Brain pericyte (primary cell): ENCODE measurements around the gene ANXA11.
"Not testable (repeated sequence)": the region's sequence is repeated elsewhere in the genome, so short reads cannot be mapped to it uniquely, and the experiment has no call there.

Experiments used
- DNase-seq: peaks from one replicate; pipeline ENCODE4 v3.0.0-alpha.2; 2012; ENCODE audit warnings: low read depth, low spot score

The ANXA11 gene

GRCh38 chr10:80210259-80210658 lies 4.9 kb upstream of the ANXA11 start:
- DNase-seq = no peak

DNA sequence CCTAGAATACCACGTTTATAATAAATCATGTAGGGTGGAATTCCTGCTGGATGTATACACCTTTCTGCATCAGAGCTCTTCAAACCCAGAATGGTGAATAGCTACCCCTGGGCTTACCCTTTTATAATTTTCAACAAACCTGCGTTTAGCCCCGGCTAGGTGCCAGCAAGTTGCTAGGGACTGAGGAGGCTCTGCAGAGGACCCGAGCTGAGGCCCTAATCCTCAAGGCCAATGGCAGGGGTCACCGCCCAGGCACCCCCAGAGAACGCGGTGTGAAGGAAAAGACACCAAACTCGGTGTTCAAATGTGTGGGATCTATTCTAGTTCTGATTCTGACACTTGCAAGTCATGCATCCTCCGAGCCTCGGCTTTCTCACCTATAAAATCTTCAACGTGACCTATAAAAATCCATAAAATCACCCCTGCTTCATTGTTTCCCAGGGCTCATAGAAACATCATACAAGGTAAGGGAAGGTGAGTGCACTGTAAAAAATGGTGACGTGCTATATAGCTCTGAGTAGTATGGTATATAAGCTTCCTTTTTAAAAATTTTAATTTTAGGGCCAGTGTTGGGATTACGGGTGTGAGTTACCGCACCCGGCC lies 2.5 kb upstream of the ANXA11 start:
- DNase-seq = no peak

DNA sequence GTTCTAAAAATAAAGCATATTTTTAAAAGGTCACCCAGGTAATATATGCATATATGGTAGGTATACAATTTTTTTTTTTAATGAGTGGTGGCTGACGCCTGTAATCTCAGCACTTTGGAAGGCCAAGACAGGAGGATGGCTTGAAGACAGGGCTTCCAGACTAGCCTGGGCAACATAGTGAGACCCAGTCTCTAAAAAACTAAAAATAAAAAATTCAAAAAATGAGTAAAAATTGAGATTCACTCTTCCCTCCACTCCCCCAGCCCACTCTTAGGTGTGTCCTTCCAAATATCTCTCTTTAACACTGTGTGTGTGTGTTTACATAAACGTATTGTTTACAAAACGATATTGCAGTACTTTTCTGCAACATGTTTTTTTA lies 929 bp upstream of the ANXA11 start:
- DNase-seq = no peak

DNA sequence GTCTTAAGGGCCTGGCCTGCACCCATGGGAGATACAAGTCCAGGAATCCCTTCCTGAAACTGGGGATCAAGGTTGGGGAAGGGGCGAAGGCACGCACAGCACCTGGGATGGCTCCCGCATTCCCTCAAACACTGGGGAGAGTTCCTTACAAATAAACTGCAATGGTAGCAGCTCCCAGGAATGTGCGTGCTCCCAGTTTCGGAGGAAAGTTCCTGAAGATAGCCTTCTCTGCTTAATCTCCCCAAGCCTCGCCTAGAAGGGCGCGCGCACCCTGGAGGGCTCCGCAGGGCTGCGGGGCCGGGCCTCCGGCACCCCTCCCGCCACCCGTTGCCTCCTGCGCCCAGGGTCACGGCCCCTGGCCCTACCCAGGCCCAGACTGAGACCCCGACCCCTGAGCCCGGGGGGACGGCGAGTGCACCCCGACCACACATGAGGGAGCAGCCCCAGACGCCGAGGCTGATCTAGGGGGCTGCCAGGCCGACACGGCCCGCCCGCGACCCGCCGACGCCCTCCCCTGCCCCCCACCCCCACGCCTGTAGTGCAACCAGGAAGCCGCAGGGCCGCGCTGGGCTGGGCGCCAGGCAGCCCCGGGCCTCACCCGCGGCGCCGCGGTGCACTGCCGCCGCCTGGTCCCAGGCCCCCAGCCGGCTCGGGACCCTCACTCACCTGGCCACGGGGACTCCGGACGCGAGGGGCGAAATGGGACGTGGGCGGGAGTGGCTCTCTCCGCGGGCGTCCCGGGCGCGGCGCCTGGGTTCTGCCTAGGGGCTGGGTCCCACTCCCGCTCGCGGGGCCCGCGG lies 460 bp downstream of the ANXA11 start:
- DNase-seq = no peak

DNA sequence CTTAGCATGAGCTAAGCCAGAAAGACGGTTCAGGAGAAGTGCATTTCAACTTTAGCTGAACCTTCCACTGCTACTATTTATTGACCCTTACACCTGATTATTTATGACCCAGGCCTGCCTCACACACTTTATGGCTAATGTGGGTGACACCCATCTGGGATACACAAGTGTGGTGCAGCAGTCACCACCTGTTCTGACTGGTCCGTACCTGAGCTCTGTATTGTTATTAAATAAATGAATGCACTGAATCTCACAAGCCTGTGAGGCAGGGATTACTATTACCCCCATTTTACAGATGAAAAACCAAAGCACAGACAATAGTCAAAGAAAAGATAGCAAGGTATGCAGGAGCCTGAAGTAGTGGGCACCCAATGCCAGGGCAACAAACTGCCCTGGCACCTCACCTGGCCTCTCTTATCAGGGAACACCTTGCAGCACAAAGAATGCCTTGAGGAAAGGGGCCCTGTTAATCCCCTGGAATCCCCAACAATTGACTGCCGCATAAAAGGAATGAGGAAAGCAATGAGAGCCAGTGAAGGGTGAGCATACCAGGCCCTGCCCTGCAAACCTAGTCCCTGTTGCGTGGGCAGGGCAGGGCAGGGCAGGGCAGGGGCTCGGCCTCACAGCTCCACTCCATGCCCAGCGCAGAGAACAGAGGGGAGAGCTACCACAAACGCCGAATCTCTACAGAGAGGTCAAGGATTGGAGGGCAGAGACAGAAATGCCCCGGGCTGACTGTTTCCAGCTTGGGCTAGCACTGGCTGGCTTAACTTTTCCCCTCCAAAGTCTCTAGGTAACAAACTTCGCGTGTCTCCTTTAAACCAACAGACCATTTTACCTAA lies 1.3 kb downstream of the ANXA11 start:
- no peak for DNase-seq

DNA sequence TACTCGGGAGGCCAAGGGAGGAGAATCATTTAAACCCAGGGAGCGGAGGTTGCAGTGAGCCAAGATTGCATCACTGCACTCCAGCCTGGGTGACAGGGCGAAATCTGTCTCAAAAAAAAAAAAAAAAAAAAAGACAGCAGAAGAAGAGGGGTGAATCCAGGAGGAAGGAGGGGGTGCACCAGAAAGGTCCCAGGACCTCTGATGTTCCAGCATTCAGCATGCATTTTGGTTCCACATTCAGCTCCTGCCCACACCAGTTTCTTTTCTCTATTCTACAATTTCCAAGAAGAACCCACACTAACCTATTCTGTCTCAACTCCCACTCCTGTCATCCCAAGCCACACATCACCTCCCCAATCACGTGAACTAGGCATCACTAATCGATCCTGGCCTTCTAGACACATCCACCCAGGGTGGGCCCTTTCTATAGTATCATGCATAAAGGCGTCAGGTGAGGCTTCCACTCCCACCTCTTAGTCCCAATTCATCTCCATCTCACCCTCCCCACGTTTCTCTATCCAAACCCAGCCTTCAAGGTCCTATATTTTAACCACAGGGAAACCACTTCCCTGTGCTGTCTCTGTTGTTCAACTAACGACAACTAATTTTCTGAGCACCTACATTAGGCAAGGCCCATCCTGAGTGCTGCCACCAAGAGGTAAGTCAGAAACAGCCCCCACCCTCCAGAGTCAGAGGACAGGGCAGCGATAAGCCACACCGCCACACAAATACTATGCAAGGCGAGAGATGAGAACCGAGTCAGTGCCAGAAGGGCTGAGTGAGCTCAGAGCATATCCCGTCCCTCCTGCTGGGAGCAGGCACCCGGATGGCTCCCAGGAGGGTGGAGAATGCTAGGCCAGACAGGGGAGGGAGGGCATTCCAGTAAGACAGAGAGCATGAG lies 2.2 kb downstream of the ANXA11 start:
- DNase-seq = peak; percentile 86

DNA sequence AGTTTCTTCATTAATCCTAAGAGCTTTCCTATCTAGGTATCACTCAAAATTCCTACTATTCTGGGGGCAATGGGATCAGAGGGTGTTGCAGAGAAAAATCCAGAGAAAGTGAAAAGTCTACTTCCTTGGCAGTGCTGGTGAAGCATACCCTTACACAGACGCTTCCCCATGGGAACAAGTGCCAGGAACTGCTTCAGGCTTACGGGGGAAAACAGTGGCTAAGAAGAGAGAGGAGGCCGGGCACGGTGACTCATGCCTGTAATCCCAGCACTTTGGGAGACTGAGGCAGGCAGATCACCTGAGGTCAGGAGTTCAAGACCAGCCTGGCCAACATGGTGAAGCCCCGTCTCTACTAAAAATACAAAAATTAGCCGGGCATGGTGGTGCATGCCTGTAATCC lies 2.8 kb downstream of the ANXA11 start:
- DNase-seq = not testable (repeated sequence)

- DNase-seq = no peak
Observed at GRCh38 chr10:80201608-80202141, 3.7 kb downstream of the ANXA11 start.

DNA sequence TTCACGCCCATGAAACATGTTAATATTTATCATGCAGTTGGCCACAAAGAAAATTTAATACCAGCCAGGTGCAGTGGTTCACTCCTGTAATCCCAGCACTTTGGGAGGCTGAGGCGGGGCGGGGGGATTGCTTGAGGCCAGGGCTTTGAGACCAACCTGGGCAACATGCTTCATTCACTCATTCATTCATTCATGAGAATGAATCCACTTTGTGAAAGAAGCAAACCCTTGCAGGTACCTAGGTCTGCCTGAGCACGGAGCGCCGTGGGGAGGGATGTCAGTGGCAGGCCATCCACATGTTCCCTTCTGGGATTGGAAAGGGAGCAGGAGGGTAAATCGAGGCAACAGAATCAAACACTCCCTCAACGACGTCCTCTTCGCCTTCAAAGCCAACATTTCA lies 4.7 kb downstream of the ANXA11 start:
- DNase-seq = no peak

- no peak for DNase-seq
Observed at GRCh38 chr10:80200259-80200658, 5.1 kb downstream of the ANXA11 start.

DNA sequence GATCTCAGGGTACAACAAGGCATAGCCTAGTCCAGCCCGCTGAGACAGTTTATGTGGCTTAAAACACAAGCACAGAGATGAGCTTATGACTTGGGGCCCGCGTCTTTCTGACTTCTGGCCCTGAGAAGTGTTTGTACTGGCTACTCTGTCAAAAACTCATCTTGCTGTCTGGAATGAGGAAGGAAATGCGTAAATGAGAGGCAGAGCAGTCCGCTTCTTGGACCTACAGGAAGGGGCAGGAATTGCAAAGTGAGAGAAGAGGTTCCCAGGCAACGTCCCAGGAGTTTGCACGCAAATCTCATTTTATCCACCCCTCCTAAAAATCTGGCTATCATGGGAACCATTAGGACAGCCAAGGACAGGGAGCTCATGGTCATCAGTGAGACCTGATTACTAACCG lies 5.5 kb downstream of the ANXA11 start:
- no peak for DNase-seq

DNA sequence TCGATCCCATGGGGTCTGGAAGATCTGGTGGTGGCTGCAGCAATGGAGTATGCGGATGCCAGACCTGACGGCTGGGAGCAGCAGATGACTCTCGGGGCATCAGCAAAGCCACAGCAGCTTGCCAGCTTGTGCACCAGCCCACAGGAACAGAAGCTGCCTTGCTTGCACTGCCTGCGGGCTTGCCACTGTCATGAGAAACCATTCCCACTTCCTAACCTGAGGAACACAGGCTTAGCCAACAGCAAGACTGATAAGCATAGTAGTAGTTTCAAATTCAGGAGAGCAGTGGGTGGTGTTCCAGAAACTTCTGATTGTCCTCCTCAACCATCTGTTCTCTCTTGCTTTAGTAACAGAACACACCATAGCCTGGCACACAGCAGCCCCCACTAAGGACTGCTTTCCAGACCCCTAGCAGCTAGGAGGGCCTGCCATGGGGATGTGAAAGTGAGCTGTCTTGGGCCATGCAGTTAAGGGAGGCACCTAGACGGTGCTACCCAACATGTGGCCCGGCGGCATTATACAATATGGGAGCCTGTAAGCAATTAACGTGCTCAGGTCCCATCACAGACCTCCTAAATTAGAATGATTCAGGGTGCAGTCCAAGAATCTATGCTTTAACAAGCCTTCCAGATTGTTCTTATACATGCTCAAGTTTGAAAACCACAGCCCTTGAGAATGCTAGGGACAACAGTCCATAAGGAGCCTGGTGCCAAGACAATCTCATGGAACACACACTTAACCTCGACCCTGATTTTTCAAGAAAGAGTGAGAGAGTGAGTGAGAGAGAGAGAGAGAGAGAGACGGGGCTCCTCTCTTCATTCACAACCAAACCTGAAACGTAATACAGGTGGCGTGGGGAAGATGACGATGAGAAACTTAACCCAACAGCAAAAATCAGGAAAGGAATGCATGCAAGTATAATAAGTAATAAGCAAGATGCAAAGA lies 7.1 kb downstream of the ANXA11 start:
- DNase-seq = no peak

- no peak for DNase-seq
Observed at GRCh38 chr10:80196950-80197315, 8.4 kb downstream of the ANXA11 start.

DNA sequence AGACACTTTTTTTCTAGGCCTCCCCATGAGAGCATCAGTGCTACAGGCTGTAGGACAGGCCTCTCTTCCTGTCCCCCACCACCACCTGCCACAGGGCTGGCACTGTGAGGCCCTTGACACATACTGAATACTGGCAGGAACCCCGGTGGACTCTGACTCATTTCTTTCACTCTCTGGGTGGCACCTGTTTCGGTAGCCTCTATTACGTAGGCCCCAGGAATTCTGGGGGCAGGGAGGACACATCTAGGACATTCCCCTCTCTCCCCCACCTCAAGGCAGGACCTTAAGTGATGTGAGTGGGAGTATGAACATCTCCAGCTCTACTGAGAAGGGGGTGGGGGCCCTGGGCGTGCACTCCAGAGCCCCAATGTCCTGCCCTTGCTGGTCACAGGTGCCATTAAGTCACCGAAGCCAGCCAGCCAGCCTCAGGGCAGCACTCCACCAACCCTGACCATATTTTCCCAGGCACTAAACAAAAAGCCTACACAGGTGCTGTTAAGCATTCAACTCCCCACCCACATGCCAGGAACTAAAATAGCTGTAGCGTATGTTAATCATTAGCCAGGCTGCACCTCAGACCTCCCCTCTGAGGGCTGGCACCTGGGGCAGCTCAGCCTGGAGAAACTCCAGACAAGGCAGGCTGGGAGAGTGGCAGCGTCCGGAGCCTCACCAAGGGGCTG lies 8.9 kb downstream of the ANXA11 start:
- DNase-seq = no peak

DNA sequence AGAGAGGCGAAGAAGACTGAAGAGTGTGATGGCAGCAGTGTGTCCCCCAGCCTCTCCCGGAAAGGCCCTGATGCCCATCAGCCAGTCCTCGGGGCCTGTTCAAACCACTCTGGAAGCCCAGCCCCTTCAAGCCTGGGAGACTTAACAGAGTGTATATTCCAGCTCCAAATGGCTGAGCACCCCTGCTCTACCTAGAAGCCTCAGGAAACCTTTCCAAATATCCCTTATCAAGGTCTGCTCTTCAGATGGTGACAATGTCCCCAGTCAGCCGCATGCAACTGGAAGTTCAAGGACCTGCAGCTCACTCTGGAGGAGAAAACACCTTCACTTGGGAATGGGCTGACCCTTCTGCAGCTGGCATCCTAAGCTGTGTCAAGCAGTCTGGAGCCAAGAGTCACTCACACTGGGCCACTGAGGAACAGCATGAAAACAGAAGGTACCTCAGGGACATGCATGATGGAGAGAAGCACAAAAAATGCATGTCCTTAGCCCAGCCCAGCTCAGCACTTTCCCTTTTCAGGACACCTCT lies 10.2 kb downstream of the ANXA11 start:
- DNase-seq = no peak

DNA sequence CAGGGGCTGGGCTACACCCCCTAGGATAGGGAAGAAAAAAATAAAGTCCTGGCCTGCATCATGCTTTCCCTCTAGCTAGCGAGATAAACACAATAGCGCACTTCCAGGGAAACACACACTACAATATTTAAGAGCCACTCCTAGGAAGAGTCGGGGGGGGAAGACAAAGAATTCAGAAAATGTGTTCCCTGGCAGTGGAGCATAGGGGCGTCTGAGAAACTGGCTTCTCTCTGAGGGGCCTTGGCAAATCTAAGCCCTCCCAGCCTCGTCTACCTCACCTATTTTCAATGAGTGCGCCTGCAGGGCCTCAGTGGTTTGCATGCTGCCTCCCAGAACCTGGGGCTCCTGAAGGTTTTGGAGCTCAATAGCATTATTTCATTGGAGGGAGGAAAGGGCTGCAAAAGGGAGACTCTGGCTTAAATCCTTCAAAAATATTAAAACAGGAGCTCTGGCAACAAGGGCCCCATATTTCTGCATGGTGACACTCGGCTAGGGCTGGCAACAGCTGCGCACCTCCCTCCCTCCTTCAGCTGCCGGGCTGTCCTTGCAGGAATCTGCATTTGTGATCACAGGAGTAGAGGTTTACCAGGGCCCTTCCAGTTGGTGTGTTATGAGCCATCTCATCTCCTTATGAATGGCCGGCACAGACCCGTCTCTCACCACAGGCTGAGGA lies 10.8 kb downstream of the ANXA11 start:
- no peak for DNase-seq

DNA sequence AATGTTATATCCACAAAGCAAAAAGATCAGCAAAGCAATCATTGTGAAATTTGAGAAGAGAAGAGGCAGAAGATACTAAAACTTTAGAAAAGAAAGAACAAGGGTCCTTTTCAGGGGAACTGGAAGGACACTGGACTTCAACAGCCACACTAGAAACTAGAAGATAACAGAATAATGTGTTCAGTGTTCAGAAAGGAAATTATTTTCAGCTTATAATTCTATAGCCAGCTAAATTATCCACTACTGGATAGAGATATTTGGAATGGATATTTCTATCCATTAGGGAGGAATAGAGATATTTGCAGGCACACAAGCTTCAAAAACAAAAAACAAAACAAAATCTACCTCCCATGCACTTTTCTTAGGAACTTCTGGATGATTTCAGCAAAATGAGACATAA lies 12.8 kb downstream of the ANXA11 start:
- DNase-seq = no peak

DNA sequence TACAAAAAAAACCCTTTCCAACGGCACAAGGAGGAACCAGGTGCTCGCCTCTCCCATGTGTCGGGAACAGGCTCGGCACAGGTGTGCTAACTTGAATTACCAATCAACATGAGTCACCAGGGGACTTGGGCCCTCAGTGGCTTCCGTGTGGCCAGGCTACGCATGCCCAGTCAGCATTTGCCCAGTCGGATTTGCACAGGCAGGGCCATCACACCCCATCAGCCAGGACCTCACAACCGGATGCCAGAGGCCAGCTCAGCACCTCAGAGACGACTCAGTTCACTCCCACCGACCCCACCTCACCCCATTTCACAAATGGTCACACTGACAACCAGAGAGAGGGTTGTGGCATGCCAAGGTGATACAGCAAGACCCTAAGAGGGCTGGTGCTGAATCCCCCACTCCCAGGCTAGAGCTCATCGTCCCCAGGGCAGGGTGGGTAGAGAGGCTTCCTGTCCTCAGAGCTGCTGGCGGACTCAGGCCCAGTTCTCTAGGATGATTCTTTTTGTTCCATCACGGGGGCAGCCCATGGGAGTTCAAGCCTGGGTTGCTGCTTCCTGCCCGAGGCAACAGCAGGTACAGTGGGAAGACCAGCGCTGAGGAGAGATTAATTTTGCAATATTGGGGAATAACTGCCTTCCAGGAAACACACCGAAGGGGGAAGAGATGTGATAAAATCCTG lies 13.6 kb downstream of the ANXA11 start:
- DNase-seq = no peak
